Ecto neural progenitor cell (in vitro differentiated cells): ENCODE measurements around the gene SAXO2.
"Not testable (repeated sequence)": the region's sequence is repeated elsewhere in the genome, so short reads cannot be mapped to it uniquely, and the experiment has no call there.

Experiments used
- DNase-seq: peaks from one replicate; pipeline ENCODE4 v3.0.0-alpha.2; 2018; ENCODE audit warnings: low spot score

Gene SAXO2

GRCh38 chr15:82286475-82286874, 23.9 kb downstream of the SAXO2 start:
- DNase-seq, result not testable (repeated sequence)

- not testable (repeated sequence) for DNase-seq
These were observed 25.6 kb downstream of the SAXO2 start for GRCh38 chr15:82288202-82288601.

GRCh38 chr15:82292271-82292670, 29.7 kb downstream of the SAXO2 start:
- DNase-seq, result no peak

DNA sequence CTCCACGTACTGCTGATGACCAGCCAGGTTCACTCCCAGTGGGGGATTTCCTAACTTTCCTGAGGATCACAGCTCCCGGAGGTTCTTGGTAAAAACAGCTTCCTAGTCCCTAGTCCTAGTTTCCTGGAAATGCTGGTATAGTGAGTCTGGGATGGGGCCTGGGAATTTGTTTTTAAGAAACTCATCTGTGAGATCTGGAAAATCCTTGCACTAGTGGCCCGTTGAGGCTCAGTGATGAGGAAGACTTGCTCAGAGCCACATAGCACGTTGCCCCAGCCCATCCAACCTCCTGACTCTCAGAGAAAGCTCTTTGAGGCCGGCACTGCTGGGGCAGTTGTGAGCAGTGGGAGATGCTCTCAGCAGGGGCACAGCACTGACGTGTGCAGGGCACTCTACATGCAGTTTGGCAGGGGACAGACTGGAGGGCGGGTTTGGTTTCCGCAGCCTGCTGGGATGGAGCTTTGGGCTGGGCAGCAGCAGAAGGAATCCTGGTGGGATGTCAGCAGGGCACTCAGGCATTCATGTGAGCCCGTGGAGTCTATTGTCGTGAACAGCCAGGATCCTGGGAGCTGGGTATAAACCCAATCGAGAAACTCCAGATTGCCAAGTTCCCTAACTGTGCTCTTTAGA, 31.6 kb downstream of the SAXO2 start:
- no peak for DNase-seq

DNA sequence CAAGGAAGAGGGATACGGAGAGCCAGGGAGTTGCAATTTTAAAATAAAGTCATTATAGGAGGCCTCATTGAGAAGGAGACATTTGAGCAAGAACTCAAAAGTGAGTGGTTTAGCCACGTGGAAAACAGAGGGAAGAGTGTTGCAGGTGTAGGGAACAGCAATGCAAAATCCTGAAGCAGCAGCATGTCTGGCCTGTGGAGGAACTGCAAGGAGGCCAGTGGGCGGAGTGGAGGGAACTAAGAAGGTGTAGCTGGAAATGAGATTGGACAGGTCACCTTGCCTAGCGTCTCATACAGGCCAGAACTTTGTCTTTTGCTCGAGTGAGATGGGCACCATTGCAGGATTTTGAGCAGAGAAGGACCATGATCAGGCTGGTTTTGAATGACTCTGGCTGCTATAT, 34.9 kb downstream of the SAXO2 start:
- DNase-seq, result no peak

DNA sequence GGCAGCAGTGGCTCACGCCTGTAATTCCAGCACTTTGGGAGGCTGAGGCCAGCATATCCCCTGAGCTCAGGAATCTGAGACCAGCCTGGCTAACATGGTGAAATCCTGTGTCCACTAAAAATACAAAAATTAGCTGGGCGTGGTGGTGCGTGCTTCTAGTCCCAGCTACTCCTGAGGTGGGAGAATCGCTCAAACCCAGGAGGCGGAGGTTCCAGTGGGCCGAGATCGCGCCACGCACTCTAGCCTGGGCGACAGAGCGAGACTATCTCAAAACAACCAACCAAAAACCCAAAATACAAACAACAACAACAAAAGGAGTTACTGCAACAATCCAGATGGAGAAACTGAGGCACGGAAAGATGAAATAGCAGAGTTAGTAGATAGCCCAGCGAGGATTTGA, 35.4 kb downstream of the SAXO2 start:
- no peak for DNase-seq

DNA sequence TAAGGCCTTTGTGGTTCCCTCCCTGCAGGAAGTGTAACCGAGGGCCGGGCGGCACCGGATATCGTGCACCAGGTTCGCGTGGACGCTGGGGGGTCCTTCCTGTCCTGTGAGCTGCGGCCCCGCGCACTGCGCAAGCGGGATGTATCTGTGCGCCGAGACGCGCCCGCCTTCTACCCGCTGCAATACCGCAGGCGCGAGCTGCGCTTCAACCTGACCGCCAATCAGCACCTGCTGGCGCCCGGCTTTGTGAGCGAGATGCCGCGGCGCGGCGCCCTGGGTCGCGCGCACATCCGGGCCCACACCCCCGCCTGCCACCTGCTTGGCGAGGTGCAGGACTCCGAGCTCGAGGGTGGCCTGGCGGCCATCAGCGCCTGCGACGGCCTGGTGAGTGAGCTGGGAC, 35.9 kb downstream of the SAXO2 start:
- no peak for DNase-seq

DNA sequence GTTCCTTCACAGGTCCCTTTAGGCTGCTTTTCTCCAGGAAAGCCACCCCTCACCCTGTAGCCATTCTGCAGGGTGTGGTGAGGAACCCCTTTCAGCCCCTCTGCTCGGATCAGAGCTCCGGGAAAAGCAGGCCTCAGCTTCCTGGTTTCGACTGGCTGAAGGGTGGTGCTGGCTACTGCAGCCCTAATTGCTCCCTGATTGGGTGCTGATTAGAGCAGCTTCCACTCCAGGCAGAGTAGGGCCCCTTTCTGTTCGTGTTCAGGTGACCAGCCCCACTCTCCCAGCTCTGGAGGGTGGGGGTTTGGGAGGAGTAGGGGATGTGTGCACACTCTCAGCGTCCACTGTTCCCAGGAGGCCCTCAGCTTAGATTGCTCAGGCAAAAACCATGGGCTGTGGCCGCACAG, 36.9 kb downstream of the SAXO2 start:
- not testable (repeated sequence) for DNase-seq

- not testable (repeated sequence) for DNase-seq
These were observed 37.7 kb downstream of the SAXO2 start for GRCh38 chr15:82300326-82300725.

GRCh38 chr15:82300883-82301282, 38.3 kb downstream of the SAXO2 start:
- no peak for DNase-seq

DNA sequence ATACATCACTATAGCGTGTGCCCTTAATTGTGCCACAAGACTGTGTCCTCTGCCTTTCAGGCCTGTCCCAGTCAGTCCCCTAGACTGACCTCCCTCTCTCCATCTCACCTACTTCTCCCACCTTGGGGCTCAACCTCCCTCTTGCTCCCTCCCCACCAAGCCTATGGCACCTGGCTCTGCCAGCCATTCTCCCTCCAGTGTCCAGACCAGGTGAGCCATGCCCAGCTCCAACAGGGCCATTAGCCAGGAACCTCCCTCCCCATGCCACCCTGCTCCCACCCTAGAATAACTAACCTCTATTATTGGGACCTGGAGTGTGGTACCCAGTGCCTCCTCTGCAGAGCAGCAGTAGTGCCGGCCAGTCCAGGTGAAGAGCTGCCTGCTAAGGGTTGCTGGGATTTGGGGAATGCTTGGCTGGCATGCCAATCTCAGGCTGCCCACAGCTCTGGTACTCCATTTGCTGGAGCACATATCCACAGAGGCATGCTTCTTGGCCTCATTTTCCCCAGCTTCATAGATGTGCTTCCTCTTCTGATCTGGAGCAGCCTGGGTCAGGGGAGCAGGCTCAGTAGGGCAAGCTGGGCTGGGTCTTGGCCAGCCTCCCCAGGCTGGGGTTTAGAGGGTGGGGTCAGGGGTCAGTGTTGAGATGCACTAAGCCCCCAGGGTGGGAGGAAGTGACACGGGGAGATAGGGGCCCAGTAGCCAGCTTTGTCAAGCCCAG, 38.8 kb downstream of the SAXO2 start:
- no peak for DNase-seq

- DNase-seq, result no peak
These were observed 41.5 kb downstream of the SAXO2 start for GRCh38 chr15:82303956-82304777.

- no peak for DNase-seq
These were observed 42.1 kb downstream of the SAXO2 start for GRCh38 chr15:82304778-82305090.

DNA sequence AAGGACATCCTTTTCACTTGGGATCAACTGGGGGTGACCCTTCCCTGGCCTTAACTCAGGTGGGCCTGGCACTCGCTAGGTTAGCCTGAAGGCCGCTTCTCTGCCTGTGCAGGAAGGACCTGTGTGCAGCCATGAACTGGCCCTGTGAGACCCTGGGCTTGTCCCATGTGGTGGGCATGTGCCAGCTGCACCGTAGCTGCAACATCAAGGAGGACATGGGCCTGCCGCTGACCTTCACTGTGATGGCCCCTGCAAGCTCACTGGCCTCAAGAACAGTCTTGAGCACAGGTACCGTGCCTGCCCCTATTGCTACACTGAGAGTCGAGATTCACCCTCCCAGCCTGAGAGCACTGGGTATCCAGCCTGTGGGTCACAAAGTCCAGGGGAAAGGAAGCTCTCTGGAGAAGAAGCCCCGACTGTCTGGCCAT, 43.0 kb downstream of the SAXO2 start:
- DNase-seq, result no peak

DNA sequence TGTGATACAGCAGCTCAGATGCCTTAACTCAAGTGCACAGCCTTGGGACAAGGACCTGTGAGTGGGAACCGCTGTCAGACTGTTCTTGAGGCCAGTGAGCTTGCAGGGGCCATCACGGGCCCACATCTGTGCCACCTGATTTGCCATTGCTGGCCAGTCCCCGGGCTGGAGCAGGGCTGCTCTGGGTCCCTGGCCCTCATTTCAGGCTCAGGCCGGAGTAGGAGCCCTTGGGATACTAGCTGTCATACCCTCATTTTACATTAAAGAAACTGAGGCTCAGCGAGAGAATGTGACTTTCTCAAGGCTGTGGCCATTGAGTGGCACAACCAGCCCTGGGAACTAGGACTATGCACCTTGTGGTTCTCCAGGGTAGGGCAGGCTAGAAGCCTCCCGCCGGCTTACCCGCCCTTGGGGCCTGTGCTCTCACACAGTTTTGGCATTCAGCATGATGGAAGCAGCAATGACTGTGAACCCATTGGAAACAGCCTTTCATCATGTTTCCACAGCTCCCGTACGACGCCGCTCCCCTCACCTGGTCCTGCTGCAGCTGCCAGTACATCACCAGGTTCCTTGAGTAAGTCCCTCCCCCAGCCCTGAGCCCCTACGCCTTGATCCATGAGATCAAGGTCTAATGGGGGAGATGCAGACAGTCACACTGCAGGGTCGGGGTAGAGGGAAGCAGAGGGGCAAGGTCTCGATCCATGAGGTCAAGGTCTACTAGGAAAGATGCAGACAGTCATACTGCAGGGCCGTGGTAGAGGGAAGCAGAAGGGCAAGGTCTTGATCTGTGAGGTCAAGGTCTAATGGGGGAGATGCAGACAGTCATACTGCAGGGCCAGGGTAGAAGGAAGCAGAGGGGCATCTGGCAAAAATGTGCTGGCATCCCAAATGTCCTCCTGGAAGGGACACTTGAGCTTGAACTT, 44.4 kb downstream of the SAXO2 start:
- DNase-seq, result no peak

DNA sequence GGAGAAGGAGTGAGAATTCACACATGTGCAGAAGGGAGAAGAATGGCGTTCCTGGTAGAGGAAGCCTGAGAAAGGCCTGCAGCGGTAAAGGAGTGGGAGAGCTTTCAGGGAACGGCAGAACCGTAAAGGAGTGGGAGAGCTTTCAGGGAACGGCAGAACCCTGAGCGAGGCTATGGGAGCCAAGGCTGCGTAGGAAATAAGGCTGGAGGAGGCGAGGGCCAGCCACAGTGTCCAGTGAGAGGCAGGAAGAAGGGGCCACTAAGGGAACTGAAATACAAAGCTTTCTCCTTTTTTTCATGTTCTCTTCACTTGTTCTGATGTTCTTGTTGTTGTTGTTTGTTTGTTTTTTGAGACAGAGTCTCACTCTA, 45.1 kb downstream of the SAXO2 start:
- DNase-seq, result no peak

DNA sequence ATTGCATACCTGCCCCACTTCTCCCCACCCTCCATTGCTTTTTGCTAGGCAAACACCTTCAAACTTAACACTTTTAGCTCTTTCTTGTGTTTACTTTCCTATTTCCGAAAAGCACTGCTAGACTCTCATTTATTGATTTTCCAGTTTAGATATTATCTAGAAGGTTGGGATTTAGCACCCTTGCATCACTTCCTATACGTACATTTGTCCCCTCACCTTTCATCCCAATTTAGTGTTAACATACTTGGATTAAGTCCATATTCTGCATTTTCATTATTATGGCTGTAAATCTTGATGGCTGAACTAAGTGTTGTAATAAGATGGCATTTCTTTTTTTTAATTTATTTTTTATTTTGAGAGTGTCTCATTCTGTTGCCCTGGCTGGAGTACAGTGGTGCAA, 47.2 kb downstream of the SAXO2 start:
- DNase-seq, result no peak

GRCh38 chr15:82311321-82311720, 48.7 kb downstream of the SAXO2 start:
- not testable (repeated sequence) for DNase-seq

DNA sequence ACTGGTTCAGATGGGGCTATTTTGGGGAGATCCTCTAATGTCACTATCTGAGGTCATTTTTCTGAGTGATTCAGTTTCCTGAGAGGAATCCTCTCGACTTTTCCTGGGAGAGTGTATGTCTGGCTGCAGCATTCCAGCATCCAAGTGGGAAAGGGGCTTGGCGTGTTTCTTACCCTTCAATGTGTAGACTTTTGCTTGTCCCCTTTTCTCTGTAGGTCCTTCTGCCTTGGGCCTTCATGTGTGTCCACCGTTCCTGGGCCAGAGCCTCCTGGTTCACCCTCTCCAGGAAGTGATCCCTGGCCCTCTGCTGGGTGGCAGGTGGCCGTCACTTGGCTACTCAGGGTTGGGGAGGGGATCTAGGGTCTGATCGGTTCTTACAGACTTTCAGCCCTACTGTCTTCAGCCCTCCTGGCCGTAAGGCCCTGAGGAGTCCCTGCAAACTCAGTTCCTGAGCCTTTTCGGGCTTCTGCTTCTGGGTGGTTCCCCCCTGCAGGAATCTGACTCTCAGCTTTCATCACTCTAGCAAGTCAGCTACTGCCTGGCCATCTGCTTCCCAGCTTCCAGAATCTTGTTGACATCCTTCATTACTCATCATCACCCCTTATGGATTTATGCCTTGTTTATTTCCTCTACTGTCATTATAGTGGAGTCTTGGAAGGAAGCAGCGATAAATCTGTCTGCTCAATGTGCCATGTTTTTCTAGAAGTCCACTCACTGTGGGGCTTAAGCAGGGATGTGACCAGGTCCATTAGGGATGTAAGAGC, 50.1 kb downstream of the SAXO2 start:
- no peak for DNase-seq

GRCh38 chr15:82313446-82313845, 50.8 kb downstream of the SAXO2 start:
- no peak for DNase-seq
